ENCODE results near the gene FAM228A.
"Not testable (repeated sequence)": the region's sequence is repeated elsewhere in the genome, so short reads cannot be mapped to it uniquely, and the experiment has no call there.

FAM228A gene

GRCh38 chr2:24174851-24175277 lies at the start of gene FAM228A:
TSS of gene FAM228A (plus strand) at chr2:24175053. CDS start at chr2:24175481, 428 bp downstream.
- DNase-seq = no peak

GRCh38 chr2:24125956-24126355 lies 48.9 kb upstream of the FAM228A start:
- no peak for DNase-seq

GRCh38 chr2:24132543-24132942 lies 42.3 kb upstream of the FAM228A start:
- no peak for DNase-seq

DNA sequence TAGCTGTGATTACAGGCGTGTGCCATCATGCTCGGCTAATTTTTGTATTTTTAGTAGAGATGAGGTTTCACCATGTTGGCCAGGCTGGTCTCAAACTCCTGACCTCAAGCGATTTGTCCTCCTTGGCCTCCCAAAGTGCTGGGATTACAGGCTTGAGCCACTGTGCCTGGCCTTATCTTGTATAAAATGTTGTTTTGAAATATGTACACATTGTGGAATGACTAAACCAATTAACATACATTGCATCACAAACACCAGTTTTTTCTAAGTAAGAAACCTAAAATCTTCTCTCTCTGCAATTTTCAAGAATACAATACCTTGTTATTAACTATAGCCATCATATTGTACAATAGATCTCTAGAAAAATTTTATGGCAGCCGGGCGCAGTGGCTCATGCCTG lies 34.5 kb upstream of the FAM228A start:
- DNase-seq = not testable (repeated sequence)

GRCh38 chr2:24147364-24147763 lies 27.5 kb upstream of the FAM228A start:
- no peak for DNase-seq

GRCh38 chr2:24152413-24153197 lies 22.2 kb upstream of the FAM228A start:
- no peak for DNase-seq

DNA sequence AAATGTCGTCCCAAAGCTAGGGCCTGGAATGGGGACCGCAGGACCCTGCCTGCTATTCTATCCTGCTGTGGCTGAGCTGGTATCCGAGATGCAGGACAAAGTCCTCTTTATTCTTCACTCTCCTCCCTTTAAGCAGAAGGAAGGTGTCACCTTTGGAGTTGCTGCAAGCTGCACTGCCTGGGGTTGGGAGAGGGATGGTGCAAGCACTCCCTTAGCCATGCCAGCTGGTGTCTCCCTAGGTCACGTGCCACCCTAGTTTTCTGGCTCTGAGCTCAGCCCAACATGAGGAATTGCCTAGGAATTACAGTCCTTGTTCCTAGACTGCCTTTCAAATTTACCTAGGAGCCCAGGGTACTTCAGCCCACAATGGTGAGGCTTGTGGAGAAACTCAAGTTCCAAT lies 21.4 kb upstream of the FAM228A start:
- DNase-seq = no peak

DNA sequence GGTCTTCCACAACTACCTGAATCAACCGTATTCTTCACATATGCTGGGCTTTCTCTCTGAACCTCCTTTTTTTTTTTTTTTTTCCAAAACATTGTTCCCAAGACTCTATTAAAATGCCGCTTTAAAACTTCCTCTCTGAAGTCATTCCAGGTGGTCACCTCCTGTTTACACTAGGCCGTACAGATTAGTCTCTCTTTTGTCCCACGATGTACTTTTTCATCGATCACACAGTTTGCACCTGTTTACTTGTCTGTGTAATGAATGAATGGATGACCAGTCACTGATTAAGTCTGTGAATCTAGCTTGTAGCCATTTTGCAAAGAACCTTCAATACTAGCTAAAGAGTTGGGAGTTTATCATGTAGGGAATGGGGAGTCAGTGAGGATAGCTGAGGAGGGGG lies 16.7 kb upstream of the FAM228A start:
- DNase-seq = no peak

DNA sequence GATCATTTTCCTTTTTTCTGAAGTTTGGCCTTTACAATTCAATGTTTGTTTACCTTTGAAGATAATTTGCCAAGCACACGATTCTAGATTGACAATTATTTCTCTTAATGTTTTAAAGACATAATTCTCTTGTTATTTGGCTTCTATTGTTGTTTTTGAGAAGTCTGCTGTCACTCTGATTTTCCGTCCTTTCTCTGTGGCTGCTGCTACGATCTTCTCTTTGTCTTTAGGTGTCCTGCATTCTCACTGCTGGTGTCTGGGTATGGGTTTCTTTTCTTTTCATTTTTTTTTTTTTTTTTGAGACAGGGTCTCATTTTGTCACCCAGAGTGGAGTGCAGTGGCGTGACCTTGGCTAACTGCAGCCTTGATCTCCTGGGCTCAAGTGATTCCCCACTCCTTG lies 15.1 kb upstream of the FAM228A start:
- DNase-seq = no peak

DNA sequence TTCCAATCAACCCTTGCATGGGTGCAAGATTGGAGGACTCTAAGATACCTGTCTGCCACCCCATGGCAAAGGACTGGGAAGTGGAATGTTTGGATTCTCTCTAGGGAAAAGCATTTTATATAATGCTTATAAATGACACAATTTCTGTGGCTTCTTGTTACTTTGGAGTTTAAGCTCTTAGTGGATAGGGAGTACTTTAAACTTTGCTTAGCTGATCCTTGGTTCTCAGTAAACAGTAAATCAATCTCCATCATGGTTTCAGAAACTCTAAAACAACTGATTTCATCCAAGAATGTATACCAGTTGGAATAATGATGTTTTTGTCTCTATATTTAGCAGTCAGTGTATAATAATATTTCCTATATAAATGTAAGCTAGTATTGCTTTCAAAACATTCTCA lies 14.1 kb upstream of the FAM228A start:
- DNase-seq = no peak

GRCh38 chr2:24162494-24162893 lies 12.4 kb upstream of the FAM228A start:
- no peak for DNase-seq

DNA sequence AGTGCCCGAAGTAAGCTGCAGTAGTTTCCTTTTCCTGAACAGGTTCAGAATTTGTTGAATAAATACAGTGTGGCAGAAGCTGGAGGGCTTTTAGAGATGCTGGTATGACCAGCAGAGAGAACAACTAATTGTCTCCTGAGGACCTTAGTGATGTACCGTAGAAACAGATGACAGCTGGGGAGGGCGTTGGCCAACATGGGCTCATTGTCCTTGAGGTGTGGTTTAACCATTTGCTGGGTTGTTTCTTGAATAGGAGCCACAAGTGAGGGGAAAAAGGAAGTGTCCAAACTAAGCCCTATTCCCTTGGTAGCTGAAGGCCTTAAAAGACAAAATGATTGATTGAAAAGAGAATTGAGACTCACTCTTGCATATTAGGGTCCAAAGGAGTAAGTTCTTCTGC lies 11.7 kb upstream of the FAM228A start:
- no peak for DNase-seq

DNA sequence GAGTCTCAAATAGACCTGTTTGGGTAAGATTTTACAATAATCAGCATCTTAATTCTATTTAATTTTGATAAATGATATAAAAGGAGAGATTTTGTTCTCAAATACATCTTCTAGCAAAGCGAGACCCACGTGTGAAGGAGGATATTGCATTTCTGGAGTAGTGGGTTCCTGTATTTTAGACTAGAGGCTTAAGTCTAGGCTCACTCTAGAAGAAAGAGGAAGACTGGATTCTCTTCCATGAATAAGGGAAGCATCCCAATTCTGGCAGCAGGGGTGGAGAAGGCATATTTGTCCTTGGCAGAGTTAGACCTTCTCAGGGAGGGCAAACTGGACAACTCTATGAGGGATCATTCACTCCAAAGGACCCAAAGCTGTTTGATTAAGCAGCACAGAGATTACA lies 11.3 kb upstream of the FAM228A start:
- DNase-seq = no peak

DNA sequence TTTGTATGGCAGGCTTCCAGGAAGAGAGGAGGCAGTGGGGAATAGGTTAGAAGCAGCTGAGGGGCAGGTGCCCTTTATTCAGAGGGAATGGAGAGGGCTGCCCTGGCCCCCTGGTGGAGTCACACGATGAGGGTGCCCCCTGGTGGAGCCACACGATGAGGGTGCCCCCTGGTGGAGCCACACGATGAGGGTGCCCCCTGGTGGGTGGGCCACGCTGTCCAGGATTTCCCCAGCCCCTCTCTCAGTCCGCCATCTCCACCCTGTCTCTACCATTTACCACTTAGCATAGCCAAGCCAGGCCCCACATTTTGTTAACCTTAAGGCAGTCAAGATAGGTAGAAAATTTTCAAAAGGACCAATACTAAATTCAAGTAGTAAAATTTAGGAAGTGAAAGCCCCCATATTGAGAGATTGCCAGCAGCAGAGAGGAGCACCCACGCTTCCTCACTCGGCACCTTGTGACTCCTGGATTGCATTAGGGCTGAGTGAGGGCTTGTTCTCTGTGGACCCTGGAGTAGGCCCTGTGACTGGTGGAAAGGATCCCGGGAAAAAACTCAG lies 10.4 kb upstream of the FAM228A start:
- DNase-seq = no peak

DNA sequence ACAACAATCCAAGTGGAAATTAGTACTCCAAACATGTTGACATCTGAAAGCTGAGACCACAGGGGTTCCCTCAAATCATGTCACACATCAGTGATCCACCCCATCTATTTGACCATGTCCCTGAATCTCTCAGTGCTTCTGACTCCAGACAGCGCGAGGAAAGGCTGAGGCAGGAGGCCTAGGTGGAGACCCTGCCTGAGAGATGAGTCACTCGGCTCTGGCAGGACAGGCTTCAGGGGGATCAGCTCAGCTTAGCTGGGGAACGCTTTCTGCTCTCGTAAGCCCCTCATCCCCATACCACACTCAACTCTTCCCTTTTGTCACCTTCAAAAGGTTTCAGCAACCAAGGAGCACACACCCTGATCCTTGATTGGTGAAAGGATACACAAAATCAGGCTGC lies 5.8 kb upstream of the FAM228A start:
- DNase-seq = no peak

GRCh38 chr2:24175631-24176187 lies 856 bp downstream of the FAM228A start:
- no peak for DNase-seq

- DNase-seq = no peak
These were observed 1.5 kb downstream of the FAM228A start for GRCh38 chr2:24176326-24176725.

DNA sequence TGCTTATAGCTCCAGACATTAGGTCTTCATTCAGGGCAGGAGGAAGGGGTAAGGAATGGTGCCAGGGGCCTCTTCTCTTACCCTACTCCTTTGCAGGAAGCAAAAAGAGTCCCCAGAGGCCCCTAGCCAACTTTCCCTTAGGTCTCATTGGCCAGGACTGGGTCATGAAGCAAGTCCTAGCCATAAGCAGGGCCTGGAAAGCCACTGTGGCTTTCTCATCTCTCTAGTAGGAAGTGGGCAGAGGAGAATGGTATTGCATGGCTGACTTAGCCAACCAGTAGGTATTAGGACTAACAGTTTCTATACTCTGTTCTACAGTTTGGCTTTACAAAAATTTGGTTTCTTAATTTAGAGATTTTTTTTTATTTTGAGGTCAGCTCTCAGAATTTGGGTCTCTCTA lies 4.8 kb downstream of the FAM228A start:
- no peak for DNase-seq

DNA sequence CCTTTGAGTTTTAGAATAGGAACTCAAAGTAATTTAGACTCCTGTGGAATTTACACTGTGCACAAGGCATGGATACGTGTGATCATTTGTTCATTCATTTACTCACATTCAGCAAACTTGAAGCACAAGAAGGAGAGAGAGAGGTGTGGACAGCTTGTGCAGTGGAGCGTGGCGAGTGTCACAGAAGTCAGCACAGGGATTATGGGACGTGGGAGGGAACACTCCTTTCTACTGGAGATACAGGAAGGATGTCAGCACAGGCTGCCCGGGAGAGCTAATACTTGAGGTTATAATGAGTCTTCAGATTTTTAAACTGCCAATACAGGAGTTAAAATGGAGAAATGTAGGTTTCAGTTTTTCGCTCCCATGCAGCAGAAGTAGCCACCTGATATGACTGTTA lies 7.0 kb downstream of the FAM228A start:
- no peak for DNase-seq

GRCh38 chr2:24182507-24182906 lies 7.7 kb downstream of the FAM228A start:
- DNase-seq = no peak

GRCh38 chr2:24183366-24184069 lies 8.7 kb downstream of the FAM228A start:
- no peak for DNase-seq

GRCh38 chr2:24189551-24189950 lies 14.7 kb downstream of the FAM228A start:
- DNase-seq = no peak

DNA sequence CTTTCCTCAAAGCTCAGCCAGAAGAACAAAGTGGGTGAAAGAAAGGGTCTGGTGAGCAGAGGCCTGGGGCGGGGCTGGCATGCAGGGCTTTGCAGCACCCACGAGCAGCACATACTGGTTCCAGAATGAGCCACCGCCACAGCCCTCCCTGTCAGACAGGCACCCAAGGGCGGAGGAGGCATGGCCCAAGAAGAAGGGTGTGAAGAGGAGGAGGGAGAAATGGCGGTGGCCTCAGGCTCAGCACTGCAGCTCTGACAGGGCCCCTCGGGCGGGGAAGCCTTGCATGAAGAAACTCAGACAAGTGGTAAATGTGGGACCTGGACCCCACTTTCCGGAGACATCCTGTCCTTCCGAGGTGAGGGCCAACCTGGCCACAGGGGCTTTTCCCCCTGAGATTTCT lies 15.7 kb downstream of the FAM228A start:
- no peak for DNase-seq

DNA sequence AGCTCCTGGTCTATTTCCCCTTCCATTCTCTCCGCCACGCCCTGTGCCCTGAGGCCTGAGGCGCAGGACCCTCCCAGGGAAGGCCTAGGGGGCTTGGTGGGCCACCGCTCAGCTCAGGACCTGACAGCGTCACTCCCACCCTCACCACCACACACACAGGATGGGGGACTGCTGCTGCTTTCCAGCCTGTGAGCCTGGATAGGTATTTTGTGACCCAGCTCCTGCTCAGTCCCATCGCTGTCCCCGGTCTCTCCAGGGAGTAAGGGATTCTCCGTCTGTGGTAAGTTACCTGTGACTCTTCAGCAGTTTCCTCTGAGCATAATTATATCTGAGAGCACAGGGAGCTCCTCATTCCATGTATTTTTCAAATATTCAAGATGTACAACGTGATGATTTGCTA lies 16.3 kb downstream of the FAM228A start:
- DNase-seq = no peak
